Fibroblast of lung (primary cell): ENCODE measurements around the gene PBX1. TPM values are rescaled to one million over a fixed set of nuclear protein-coding genes. Genes with fewer than 3 reads are reported as not detected.

Experiments
- DNase-seq, 2 donors: peaks; one replicate each; pipeline versions ENCODE4 v3.0.0 to v3.0.0-alpha.2; 2010; ENCODE audit warnings: low read depth in 2 of 2
- H2AFZ ChIP-seq: 2 replicates; pipeline ENCODE4 v1.5.1; 2012; ENCODE audit warnings: low read length, control low read depth, inconsistent platforms
- H3K27ac ChIP-seq: 2 replicates; pipeline ENCODE4 v1.5.1; 2011; ENCODE audit warnings: low read length, control low read depth; ENCODE audit not compliant: insufficient read depth
- H3K27me3 ChIP-seq: 2 replicates; pipeline ENCODE4 v1.5.1; 2011; ENCODE audit warnings: mild to moderate bottlenecking, low read length; ENCODE audit not compliant: control insufficient read depth, insufficient read depth
- H3K36me3 ChIP-seq: 2 replicates; pipeline ENCODE4 v1.5.1; 2011; ENCODE audit warnings: low read length; ENCODE audit not compliant: control insufficient read depth, insufficient read depth
- H3K4me1 ChIP-seq: 2 replicates; pipeline ENCODE4 v1.5.1; 2011; ENCODE audit warnings: low read length; ENCODE audit not compliant: control insufficient read depth, insufficient read depth; ENCODE audit errors: extremely low read depth
- H3K4me2 ChIP-seq: 2 replicates; pipeline ENCODE4 v1.5.1; 2011; ENCODE audit warnings: low read length, control low read depth; ENCODE audit not compliant: insufficient read depth; ENCODE audit errors: extremely low read depth
- H3K4me3 ChIP-seq, 4 experiments: fragments of 200-600 bp in 1 of 4; sonication (generic) in 1 of 4; replicated peaks in 1 of 4; 2 replicates each; pipeline ENCODE4 v1.5.1; 2011 to 2016; ENCODE audit warnings: low read length in 4 of 4, low read depth in 3 of 4, mild to moderate bottlenecking in 3 of 4, control low read depth in 2 of 4, inconsistent platforms in 1 of 4, mixed read lengths in 1 of 4; ENCODE audit not compliant: insufficient read depth in 1 of 4; ENCODE audit errors: control extremely low read depth in 1 of 4
- H3K79me2 ChIP-seq: 2 replicates; pipeline ENCODE4 v1.5.1; 2012; ENCODE audit warnings: mild to moderate bottlenecking, low read length, inconsistent platforms; ENCODE audit not compliant: control insufficient read depth, insufficient read depth
- H3K9ac ChIP-seq: 2 replicates; pipeline ENCODE4 v1.5.1; 2011; ENCODE audit warnings: mild to moderate bottlenecking, low read length, control low read depth; ENCODE audit not compliant: insufficient read depth
- H3K9me3 ChIP-seq: 2 replicates; pipeline ENCODE4 v1.5.1; 2012; ENCODE audit warnings: low read depth, low read length; ENCODE audit not compliant: control insufficient read depth, insufficient read depth
- H4K20me1 ChIP-seq: 2 replicates; pipeline ENCODE4 v1.5.1; 2011; ENCODE audit warnings: low read length; ENCODE audit not compliant: control insufficient read depth, insufficient read depth; ENCODE audit errors: extremely low read depth
- EZH2 ChIP-seq: IDR thresholded peaks from 2 replicates; pipeline ENCODE4 v1.5.1; 2012; ENCODE audit warnings: low read length, control low read depth, mild to moderate bottlenecking; ENCODE audit errors: missing control alignments
- polyA plus RNA-seq, 2 donors: library from polyadenylated mRNA; depleted of rRNA in 1 of 2; stranded (reverse) in 1 of 2; unstranded in 1 of 2; fragments of >200 nt; gene quantifications; 2 replicates each; pipeline ENCODE4 v1.2.1, GENCODE V29; 2011 to 2012; ENCODE audit warnings: missing spikeins in 1 of 2
- total RNA-seq: library from RNA; depleted of rRNA; stranded (reverse); fragments of >200 nt; gene quantifications from 2 replicates; pipeline ENCODE4 v1.2.1, GENCODE V29; 2014
- TF ChIP-seq, protein P1 (sequence below), 2 donors: IDR thresholded peaks in 1 of 2; conservative IDR thresholded peaks in 1 of 2; 1 replicate in 1 of 2; 2 replicates in 1 of 2; pipeline ENCODE4 v1.5.1; 2011 to 2012; ENCODE audit warnings: low read length in 2 of 2, control low read depth in 1 of 2, inconsistent platforms in 1 of 2, low read depth in 1 of 2, mild to moderate bottlenecking in 1 of 2

The PBX1 gene
- total and polyA plus RNA-seq, 2 donors (not counting 1 experiment from before 2014, with no cell fraction given): 43.1 to 46.7 TPM

DNA sequence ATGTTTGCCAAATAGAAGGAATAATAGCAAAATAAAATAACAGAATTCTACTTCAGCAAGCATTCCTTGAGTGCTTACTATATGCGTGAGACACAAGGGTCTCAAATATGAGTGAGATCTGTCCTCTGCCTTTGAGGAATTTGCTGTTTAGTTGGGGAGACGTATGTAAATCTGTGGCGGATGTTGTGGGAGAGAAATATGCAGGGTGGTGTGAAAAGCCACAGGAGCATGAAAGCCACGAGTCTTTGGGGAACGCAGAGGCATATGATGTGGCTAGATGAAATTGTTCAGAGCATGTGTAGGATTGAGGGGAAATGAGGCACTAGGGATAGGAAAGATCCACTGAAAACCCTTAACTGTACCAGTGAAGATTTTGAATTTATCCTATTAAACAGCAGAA lies 244.4 kb downstream of the PBX1 start:
- H3K9me3 ChIP-seq: no peaks in the 10 kb centered on the region
- H2AFZ ChIP-seq: no peak overlapping the region
- H3K36me3 ChIP-seq: peaks cover 5% of the 10 kb centered on the region
- no peak overlapping the region for H3K4me2 ChIP-seq
- no peaks in the 10 kb centered on the region for H3K79me2 ChIP-seq
- no peaks in the 10 kb centered on the region for H3K27me3 ChIP-seq
- H3K9ac ChIP-seq: no peak overlapping the region
- no peaks in the 10 kb centered on the region for H4K20me1 ChIP-seq
- TF ChIP-seq, protein P1, sequence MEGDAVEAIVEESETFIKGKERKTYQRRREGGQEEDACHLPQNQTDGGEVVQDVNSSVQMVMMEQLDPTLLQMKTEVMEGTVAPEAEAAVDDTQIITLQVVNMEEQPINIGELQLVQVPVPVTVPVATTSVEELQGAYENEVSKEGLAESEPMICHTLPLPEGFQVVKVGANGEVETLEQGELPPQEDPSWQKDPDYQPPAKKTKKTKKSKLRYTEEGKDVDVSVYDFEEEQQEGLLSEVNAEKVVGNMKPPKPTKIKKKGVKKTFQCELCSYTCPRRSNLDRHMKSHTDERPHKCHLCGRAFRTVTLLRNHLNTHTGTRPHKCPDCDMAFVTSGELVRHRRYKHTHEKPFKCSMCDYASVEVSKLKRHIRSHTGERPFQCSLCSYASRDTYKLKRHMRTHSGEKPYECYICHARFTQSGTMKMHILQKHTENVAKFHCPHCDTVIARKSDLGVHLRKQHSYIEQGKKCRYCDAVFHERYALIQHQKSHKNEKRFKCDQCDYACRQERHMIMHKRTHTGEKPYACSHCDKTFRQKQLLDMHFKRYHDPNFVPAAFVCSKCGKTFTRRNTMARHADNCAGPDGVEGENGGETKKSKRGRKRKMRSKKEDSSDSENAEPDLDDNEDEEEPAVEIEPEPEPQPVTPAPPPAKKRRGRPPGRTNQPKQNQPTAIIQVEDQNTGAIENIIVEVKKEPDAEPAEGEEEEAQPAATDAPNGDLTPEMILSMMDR (conservative IDR thresholded peaks at IDR 0.05 in 1 of 2, IDR thresholded peaks at IDR 0.05 in 1 of 2; ENCODE audit: low read depth in 1 of 2, low read length in 2 of 2): no peak
- TF ChIP-seq EZH2: no peak
- no peak overlapping the region for H3K4me3 ChIP-seq
- peak; percentile 48 to 84 for DNase-seq
- no peak overlapping the region for H3K27ac ChIP-seq
- peaks cover 2% of the 10 kb centered on the region for H3K4me1 ChIP-seq

DNA sequence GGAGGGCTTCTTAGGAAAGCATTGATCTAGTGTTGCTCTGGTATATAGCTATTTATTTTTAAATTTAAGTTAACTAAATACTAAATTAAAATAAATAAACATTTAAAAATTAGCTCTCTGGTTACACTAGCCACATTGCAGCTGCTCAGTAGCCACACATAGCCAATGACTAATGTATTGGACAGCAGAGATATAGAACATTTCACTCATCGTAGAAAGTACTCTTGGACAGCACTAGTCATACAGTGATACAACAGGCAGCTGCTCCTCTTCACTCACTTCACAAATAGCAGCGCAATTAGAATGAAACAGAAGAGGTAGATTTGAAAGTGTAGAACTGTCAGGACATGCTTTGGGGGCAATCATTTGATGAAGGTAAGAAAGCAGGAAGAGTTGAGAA lies 245.4 kb downstream of the PBX1 start:
- H3K27ac ChIP-seq: no peak overlapping the region
- H2AFZ ChIP-seq: no peak overlapping the region
- H3K9me3 ChIP-seq: no peaks in the 10 kb centered on the region
- no peaks in the 10 kb centered on the region for H3K27me3 ChIP-seq
- peaks cover 5% of the 10 kb centered on the region for H3K36me3 ChIP-seq
- H3K9ac ChIP-seq: no peak overlapping the region
- H3K4me2 ChIP-seq: no peak overlapping the region
- no peaks in the 10 kb centered on the region for H3K79me2 ChIP-seq
- H3K4me1 ChIP-seq: peaks cover 2% of the 10 kb centered on the region
- no peaks in the 10 kb centered on the region for H4K20me1 ChIP-seq
- peak; percentile 56 to 76 for DNase-seq
- TF ChIP-seq, protein P1 (conservative IDR thresholded peaks at IDR 0.05 in 1 of 2, IDR thresholded peaks at IDR 0.05 in 1 of 2; ENCODE audit: low read depth in 1 of 2, low read length in 2 of 2): no peak
- no peak for TF ChIP-seq EZH2
- H3K4me3 ChIP-seq: no peak overlapping the region

DNA sequence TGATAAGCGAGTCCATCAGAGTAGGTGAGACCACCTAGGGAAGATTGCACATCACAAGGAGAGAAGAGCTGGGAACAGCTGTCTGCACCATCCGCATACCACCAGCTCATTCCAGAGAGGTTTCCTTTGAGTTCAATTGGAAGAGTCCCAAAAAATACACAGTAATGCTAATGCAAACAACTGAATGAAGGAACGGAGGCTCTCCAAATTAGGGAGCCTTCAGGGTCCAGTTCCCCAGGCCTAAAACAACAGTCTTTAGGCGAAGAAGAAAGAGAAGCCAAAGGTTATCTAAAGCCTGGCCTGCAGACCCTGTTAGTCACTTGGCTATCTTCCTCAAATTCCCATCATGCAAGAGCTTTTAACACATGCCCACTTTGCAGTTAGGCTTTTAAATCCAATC lies 246.4 kb downstream of the PBX1 start:
- DNase-seq: peak; percentile 59 to 68

More for the DNA sequence above, 246.4 kb downstream of the PBX1 start:
- H3K27me3 ChIP-seq: no peaks in the 10 kb centered on the region
- no peaks in the 10 kb centered on the region for H3K9me3 ChIP-seq
- no peak overlapping the region for H3K4me3 ChIP-seq
- peaks cover 2% of the 10 kb centered on the region for H3K4me1 ChIP-seq
- H3K27ac ChIP-seq: no peak overlapping the region
- no peaks in the 10 kb centered on the region for H4K20me1 ChIP-seq
- no peak overlapping the region for H2AFZ ChIP-seq
- H3K9ac ChIP-seq: no peak overlapping the region
- no peak for TF ChIP-seq EZH2
- TF ChIP-seq, protein P1 (conservative IDR thresholded peaks at IDR 0.05 in 1 of 2, IDR thresholded peaks at IDR 0.05 in 1 of 2; ENCODE audit: low read depth in 1 of 2, low read length in 2 of 2): no peak
- H3K36me3 ChIP-seq: no peaks in the 10 kb centered on the region
- H3K4me2 ChIP-seq: no peak overlapping the region
- H3K79me2 ChIP-seq: no peaks in the 10 kb centered on the region
